NCI-H2081 (cell line): ENCODE results near the gene PTCRA.
"Not testable (repeated sequence)": the region's sequence is repeated elsewhere in the genome, so short reads cannot be mapped to it uniquely, and the experiment has no call there.

Source experiments
- DNase-seq, 2 experiments: peaks; one replicate each; lab custom pipeline; 2025; lab: John Stamatoyannopoulos, UW

Gene PTCRA

DNA sequence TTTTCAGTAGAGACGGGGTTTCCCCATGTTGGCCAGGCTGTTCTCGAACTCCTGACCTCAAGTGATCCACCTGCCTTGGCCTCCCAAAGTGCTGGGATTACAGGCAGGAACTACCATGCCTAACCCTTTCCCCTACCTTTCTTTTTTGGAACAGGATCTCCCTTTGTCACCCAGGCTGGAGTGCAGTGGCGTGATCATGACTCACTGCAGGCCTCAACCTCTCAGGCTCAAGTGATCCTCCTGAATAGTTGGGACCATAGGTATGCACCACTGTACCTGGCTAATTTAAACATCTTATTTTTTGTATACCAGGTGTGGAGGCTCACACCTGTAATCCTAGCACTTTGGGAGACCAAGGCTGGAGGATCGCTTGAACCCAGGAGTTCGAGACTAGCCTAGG is 25.5 kb downstream of the PTCRA start:
- not testable (repeated sequence) for DNase-seq

DNA sequence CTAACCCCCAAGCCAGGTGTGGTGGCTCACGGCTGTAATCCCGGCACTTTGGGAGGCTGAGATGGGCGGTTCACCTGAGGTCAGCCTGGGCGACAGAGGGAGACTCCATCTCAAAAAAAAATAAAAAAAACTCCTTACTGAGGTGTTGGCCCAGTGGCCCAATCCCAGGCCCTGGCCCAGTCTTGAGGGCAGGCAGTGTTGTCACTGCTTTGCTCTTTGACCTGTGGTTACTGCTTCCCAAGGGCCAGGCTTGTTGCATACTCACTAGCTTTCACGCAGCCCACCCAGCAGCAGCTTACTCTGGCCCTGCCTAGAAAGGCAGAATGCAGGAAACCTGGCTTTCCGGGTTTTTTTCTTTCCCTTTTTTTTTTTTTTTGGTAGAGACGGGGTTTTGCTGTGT is 26.6 kb downstream of the PTCRA start:
- DNase-seq, result no peak

DNA sequence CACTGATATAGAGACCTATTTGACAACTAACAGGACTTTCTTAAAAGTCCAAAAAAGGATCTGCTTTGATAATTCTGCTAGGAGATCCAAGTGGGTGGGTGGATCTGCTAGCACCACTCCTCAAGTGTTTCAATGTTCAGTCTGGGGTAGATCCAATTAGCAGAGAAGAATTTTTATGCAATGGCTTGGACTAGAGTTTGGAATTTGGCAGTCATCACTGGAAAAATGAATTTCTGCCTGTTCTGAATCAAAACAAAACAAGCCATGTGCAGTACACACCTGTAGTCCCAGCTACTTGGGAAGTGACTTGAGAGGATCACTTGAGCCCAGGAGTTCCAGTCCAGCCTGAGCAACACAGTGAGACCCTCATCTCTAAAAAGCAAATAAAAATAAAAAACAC is 32.1 kb downstream of the PTCRA start:
- DNase-seq, result no peak

DNA sequence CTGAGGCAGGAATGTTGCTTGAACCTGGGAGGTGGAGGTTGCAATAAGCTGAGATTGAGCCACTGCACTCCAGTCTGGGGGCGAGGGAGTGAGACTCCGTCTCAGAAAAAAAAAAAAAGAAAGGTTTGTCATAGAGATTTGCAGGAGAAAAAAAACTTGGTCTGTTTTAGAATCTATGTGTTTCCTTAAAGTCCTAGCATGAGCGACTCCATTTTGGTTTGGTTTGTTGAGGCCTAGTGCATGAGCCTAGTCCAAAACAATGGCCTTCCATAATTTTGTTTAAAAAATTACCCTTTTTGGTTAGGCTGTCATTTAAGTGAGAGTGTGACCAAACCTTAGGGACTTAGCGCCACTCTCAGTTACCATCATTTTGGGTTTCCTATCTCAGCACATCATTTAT is 36.5 kb downstream of the PTCRA start:
- DNase-seq, result no peak

DNA sequence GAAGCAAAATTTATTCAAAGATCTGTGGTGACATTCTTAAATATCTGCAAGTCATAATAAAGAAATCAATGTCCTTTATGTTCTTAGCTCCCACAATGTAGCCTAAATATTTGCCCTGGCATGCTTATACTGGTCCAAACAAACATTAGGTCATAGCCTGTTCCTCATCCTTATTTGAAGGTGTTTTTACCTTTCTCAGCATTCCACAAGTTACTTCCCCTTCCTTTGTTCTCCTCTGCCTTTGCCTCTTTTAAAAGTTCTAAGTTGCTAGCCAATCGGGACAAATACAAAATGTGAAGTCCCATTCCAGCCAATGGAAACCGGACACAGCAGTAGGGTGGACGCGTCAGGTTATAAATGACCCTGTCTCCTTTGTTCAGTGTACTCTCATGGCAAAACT is 38.6 kb downstream of the PTCRA start:
- not testable (repeated sequence) for DNase-seq

DNA sequence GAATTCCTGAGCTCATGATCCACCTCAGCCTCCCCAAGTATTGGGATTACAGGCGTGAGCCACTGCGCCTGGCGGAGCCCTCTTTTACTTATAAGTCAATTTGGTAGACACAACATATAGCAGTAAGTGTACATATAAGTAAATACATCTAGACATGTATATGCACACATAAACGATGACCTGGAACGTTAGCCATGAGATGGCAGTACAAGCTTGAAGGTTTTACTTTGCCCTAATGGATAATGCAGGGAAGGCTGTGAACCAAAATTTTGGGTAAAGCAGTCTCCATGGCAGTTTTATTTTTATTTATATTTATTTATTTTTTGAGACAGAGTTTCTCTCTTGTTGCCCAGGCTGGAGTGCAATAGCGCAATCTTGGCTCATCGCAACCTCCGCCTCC is 42.3 kb downstream of the PTCRA start:
- DNase-seq, result no peak

DNA sequence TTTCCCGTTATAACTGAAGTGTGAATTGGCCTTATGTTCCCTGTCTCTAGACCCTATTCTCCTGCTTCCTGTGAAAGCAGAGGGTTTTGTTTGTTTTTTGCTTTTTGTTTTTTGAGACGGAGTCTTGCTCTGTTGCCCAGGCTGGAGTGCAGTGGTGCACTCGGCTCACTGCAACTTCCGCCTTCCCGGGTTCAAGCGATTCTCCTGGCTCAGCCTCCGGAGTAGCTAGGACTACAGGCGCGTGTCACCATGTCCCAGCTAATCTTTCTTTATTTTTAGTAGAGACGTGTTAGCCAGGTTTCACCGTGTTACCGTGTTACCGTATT is 44.0 kb downstream of the PTCRA start:
- no peak for DNase-seq

DNA sequence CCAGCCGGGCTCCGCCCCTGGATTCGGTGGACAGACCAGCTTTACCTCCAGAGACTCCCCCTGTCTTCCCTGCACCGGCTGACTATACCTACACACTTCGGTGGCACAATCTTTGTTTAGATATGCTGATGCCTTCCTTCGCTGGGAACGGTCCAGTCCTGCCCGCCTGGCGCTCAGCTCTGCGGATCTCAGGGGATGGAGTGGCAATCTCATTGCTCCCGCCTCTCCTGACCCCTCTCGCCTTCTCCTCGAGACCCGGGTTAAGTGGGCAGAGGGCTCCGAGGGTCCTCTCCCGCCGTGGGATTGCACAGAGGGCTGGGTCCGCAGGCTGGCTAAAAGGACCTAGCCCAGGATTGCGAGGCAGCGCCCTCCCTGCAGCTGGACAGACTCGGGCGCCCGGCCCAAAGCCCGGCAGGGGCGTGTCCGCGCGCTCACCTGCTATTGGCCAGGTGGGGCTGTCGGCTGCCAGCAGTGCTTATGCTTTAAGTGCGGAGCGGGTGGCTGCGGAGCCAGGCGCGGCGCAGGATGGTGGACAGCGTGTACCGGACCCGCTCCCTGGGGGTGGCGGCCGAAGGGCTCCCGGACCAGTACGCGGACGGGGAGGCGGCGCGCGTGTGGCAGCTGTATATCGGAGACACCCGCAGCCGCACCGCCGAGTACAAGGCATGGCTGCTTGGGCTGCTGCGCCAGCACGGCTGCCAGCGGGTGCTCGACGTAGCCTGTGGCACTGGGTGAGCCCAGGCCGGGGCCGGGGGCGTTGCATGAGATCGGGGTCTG is 44.6 kb downstream of the PTCRA start, which contains the start of gene GNMT:
Gene GNMT, plus strand, starts transcription at position 512 of the 777 bp plus-strand sequence. Its CDS starts 14 bp downstream, at position 526.
- DNase-seq, result peak; percentile 51 to 62

DNA sequence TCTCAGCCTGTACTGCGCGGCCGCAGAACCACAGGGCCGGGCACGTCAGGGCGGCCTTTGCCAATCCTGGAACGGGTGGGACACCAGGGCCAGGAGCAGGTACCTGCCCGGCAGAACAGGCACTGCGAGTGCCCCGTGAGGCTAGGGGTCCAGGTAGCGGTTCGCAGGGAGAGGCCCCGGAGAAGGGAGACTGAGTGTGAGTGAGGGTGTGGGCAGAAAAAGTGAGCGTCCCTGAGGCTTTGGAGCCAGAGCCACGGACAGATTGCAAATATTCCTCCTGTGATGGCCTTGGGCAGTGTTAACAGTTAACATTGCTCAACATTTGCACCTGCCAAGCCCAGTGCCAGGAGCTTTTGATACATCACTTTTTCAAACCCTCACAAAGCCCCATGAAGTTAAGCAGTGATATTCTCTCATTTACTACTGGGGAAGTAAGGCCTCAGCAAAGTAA is 45.2 kb downstream of the PTCRA start:
- DNase-seq, result no peak

DNA sequence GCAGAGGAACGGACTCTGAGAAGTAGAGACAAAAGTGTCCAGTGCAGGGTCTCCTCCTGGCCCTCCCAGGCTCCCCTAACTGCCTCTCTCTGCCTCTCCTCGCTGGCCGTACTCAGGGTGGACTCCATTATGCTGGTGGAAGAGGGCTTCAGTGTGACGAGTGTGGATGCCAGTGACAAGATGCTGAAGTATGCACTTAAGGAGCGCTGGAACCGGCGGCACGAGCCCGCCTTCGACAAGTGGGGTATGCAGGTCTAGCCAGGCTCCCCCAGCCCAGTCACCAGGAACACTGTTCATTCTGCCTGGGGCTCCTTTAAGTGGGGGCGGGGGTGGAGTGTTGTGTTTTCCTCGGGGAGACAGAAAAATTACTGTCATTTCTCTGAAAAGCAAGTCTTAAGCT is 46.2 kb downstream of the PTCRA start:
- DNase-seq, result no peak

DNA sequence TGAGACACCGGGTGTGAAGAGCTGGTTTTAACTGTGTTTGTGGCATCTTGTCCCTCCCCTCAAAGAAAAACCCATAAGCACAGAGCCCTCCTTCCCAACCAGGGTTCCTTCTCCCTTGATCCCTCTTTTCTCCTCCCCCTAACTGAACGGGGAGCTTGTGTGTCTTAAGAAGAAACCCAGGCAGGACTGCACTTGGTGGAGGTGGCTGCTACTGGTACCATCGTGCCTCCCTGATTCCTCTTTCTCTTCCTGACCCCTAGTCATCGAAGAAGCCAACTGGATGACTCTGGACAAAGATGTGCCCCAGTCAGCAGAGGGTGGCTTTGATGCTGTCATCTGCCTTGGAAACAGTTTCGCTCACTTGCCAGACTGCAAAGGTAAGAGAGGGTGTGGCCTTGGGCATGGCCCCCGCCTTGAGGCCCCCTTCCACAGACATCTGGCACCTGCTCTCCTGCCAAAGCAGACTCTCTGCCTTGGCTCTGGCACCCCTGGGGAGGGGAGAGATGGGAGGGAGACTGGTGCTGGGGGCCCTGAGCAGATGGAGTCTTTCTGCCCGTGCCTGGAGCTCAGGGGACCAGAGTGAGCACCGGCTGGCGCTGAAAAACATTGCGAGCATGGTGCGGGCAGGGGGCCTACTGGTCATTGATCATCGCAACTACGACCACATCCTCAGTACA is 46.8 kb downstream of the PTCRA start:
- DNase-seq, result no peak

DNA sequence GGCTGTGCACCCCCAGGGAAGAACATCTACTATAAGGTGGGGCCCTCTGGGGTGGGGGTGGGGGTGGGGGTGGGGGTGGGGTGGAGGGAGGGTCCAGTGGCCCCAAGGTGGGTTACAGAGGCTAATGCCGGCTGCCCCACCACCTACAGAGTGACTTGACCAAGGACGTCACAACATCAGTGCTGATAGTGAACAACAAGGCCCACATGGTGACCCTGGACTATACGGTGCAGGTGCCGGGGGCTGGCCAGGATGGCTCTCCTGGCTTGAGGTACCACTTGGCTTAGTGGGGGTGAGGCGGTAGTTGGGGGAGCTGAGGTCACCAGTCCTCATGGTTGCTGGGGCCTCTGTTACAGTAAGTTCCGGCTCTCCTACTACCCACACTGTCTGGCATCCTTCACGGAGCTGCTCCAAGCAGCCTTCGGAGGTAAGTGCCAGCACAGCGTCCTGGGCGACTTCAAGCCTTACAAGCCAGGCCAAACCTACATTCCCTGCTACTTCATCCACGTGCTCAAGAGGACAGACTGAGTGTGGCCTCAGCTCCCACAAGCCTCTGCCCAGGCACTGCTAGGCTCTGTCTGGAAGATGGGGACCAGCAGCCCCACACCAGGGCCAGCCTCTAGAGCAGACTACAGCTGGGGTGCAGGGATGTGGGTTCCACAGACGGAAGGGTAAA is 47.5 kb downstream of the PTCRA start:
- no peak for DNase-seq

DNA sequence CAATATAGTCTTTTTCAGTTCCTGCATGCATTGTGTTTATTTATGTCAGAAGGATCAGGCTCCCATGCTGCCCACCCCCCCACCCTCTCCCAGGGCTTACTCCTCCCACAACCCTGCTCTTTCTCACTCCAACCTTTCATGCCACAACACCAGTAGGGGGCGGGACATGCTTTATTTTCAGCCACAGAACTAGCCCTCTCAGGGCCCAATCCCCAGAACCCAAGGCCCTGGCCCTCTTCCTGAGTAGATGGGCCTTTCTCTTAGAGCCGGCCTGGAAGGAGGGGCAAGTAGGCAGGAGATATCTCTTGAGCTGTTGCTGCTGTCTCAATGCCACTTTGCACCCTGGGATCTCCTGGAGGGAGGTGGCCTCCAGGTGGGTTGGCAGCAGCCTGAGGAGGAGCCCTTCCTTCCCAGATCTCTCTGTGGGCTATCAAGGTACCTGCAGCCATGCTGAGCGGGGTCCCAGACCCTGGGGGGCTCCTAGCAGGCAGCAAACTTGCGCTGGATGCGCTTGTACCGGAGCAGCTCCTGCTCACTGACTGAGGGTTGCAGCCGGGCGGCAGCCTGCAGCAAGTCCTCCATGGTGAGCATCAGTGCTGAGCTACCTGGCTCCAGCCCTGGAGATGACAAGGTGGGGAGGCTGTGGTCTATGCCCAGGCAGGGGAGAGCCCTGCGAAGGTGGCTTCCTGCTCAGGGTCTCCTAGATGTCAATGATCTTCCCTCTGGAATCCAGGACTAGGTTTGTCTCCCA is 48.2 kb downstream of the PTCRA start:
- DNase-seq, result peak in 1 of 2 experiments; percentile 17

DNA sequence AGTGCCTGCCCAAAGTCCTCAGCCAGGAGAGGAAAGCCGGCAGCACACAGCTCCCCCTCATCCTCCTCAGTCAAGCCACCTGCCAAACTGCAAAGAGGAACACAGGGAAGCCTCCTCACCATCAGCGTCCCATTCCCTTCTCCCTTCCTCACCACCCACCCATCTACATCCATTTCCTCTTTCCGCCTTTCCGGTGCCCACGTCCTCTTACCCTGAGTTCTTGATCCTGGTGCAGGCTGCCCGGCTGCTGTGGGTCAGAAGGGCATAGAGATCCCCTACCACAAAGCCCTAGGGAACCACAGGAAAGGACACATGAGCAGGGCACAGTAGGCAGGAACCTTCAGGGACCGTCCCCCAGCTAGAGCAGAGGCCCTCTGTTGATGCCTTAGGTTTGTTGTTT is 50.7 kb downstream of the PTCRA start:
- no peak for DNase-seq

DNA sequence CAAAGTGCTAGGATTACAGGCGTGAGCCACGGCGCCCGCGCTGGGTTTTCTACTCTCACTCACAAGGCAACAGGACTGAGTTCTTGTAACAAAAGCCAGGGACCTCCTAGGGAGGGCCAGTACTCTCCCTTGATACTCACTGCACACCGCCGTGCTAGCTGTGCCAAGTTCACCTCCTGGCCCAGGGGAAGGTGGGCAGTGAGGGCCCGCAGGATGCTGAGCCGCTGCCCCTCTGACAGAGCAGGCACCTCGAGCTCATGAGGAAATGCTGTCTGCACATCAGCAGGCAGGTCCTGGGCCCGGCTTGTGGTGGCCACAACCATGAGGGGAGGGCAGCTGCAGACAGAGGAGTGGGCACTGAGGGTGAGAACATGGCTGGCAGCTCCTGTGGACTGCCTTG is 51.4 kb downstream of the PTCRA start:
- no peak for DNase-seq

DNA sequence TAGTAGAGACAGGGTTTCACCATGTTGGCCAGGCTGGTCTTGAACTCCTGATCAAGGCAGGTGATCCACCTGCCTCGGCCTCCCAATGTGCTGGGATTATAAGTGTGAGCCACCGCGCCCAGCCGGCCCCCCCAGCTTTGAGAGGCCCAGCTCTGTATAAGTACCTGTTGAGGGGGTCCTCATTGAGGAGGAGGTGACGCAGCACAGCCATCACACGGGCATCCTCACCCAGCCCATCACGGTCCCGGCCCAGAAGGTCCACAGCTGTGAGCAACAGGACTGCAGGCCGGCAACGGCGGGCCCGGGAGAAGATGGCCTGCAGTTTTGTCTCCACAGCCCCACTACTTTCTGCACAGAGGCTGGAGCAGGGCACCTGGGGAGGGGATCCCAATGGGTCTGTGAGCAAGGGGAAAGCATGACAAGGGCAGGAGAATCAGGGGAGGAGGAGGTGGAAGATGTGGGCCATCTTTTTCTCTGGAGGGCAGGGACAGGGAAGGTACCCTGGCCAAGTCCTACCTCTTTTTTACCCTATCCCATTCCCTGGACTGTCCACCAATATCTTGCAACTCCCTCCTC is 52.4 kb downstream of the PTCRA start:
- no peak for DNase-seq

DNA sequence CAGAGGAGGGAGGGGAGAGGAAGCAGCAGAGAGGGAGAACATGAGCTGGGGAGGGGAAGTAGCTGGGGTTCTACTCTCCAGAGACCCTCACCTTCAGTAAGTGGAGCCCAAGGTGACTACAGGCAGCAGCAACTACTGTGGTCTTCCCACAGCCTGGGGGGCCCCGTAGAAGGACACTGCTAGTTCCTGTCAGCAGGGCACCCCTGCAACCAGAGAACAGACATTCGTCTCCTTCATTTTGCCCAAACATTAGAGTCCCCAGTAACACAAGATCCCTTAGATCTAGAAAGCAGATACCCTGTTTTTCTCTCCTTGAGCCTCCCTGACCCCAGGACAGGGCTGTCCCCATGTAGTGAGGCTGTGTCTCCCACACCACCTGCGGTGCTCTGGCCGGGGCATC is 52.9 kb downstream of the PTCRA start:
- no peak for DNase-seq

DNA sequence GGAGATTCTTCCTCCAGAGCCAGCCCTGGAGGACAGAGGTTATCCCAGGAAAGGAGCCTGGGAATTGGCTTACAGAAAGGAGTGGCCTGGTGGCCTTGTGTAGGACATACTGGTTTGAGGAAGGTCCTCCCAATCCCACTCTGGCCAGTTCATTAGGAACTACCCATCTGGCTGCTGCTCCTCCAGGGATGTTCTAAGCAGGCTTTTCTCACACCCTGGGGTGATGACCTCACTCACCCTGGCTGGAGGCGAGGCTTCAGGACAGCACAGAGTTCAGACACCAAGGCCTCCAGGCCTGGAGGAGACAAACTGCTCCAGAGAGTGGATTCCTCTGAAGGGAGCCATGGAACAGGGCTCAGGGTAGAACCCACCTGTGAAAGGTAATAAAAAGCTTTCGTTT is 53.6 kb downstream of the PTCRA start:
- DNase-seq, result no peak

DNA sequence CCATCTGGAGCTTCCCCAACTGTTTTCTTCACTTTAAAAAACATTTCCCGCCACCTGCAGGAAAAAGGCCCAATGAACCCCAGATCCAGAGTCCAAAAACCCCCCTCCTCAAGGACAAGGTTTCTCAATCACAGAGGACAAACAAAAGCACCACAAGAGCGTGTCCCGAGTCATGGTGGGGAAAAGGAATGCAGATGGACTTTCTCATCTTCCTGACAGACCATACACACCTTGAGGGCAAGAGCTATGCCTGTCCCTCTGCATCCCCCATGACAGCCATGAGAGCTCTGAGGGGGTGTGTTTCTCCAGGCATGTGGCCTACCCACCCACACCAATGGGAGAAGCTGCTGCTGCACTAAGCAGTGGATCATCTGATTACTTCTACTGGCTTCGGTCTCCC is 54.1 kb downstream of the PTCRA start:
- no peak for DNase-seq

DNA sequence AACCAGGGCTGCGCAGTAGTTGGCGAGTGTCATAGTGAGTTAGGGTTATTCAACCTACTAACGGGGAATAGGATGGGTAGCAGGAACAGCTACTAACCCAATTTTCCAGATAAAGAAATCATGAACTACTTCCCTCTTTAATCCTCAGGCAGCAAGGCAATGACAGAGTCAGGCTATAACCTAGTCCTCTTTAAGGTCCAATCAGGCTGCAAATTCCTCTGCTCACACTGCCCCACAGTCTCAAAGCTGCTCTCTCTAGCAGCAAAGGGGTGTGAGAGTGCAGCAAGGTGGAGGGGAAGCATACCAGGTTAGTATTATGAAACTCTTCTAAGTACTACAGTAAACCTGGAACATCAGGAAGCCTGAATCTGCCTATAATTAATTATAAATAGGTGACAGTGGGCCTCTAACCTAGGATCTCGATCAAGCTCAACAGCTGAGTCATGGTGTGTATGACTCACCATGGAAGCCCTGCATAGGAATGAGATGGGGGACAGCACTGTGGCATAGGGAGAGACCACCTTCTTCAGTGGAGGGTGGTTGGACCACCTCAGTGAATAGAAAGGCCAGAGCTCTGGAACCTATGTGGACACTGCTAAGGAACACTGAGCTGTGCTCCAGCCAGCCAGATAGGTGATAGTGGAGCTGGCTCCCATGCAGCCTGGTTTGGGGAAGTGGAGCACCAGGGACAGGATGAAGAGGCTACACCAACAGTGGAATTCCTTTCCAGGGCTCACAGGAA is 55.2 kb downstream of the PTCRA start:
- DNase-seq, result no peak

DNA sequence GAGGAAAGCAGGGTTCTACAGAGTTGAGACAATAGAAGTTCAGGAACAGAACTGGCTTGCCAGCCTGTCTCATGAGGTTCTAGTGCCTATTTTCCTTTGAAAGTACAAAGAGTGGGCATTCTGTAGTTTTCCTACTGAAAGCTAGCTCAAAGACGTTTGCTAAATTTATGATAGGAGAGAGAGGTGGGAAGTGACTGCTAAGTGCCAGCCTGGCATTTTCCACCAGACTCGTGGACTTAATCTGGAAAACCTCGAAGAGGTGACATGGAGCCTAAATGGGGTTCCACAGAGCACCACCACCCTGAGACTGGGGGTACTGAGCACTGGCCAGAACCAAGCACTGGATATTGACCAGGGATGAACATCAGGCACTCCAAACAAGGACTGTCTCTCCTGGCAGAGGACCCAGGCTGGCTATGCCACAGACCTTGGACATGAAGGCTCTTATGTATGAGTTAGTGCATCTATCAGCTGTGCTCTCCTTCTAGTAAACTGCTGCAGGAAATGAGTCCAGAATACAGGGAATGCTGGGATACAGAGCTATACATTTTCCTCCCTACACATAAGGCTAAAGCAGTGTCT is 56.0 kb downstream of the PTCRA start:
- no peak for DNase-seq
